Bronchial epithelial cell (primary cell): ENCODE measurements around the gene SHISA6. TPM values are rescaled to one million over a fixed set of nuclear protein-coding genes. Genes with fewer than 3 reads are reported as not detected.
A peak's percentile ranks its signal among the peaks of the same experiment; 100 is the strongest.

Experiments
- DNase-seq: peaks from one replicate; pipeline ENCODE4 v3.0.0-alpha.2; 2010; ENCODE audit warnings: low read depth
- FAIRE-seq: peaks from 2 replicates; lab custom pipeline; 2011; peaks lifted over from hg19 to GRCh38; lab: Jason Lieb, UNC
- H3K27me3 ChIP-seq: 2 replicates; pipeline ENCODE4 v1.5.1; 2011; ENCODE audit warnings: low read length; ENCODE audit not compliant: control insufficient read depth, insufficient read depth
- H3K36me3 ChIP-seq: 2 replicates; pipeline ENCODE4 v1.5.1; 2011; ENCODE audit warnings: low read length; ENCODE audit not compliant: control insufficient read depth, insufficient read depth
- H3K4me3 ChIP-seq: 2 replicates; pipeline ENCODE4 v1.5.1; 2011; ENCODE audit warnings: mild to moderate bottlenecking, low read depth, low read length, control low read depth
- CTCF ChIP-seq: IDR thresholded peaks from 2 replicates; pipeline ENCODE4 v1.5.1; 2011; ENCODE audit warnings: mild to moderate bottlenecking, moderate library complexity, low read length, control low read depth, inconsistent platforms; ENCODE audit not compliant: insufficient read depth, severe bottlenecking
- total RNA-seq: library from RNA; depleted of rRNA; stranded (reverse); fragments of >200 nt; gene quantifications from 2 replicates; pipeline ENCODE4 v1.2.1, GENCODE V29; 2014

Gene SHISA6
- total RNA-seq, 1 donor from 2014 or later: not detected

GRCh38 chr17:11488407-11488806, 247.4 kb downstream of the SHISA6 start:
- Histone ChIP-seq H3K36me3 (no peaks in the 10 kb centered on the region), H3K4me3 (no peak overlapping the region), H3K27me3 (no peaks in the 10 kb centered on the region)
- FAIRE-seq (no peak), DNase-seq (no peak)
- TF ChIP-seq CTCF: no peak

- no peaks in the 10 kb centered on the region for H3K36me3 ChIP-seq
- TF ChIP-seq CTCF: no peak
- no peak for DNase-seq
- H3K27me3 ChIP-seq: no peaks in the 10 kb centered on the region
- no peak for FAIRE-seq
- no peak overlapping the region for H3K4me3 ChIP-seq
Observed at GRCh38 chr17:11490171-11490755, 249.2 kb downstream of the SHISA6 start.

GRCh38 chr17:11492511-11492910, 251.5 kb downstream of the SHISA6 start:
- DNase-seq (no peak), FAIRE-seq (peak; percentile 81)
- Histone ChIP-seq H3K36me3 (no peaks in the 10 kb centered on the region), H3K4me3 (no peak overlapping the region), H3K27me3 (no peaks in the 10 kb centered on the region)
- no peak for TF ChIP-seq CTCF

DNA sequence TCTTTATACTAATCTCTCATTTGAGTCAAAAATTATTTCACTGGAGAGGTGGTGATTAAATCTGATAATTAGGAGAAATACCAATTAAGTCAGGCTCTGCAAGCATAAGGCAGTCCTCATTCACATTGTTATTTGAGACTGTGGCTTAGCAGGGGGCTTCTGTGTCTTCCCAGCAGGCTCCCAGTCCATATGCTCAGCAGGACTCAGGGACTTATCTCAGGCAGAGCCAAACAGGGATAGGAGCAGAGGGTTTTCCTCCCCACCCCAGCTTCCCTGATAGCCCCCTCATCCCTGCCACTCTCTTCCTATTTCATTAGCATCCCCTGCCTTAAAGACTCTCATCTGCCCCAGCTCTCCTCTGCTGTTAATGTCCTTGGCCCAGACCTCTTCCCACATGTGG, 252.9 kb downstream of the SHISA6 start:
- Histone ChIP-seq H3K27me3 (no peaks in the 10 kb centered on the region), H3K36me3 (no peaks in the 10 kb centered on the region), H3K4me3 (no peak overlapping the region)
- TF ChIP-seq CTCF: no peak
- FAIRE-seq: no peak
- no peak for DNase-seq

DNA sequence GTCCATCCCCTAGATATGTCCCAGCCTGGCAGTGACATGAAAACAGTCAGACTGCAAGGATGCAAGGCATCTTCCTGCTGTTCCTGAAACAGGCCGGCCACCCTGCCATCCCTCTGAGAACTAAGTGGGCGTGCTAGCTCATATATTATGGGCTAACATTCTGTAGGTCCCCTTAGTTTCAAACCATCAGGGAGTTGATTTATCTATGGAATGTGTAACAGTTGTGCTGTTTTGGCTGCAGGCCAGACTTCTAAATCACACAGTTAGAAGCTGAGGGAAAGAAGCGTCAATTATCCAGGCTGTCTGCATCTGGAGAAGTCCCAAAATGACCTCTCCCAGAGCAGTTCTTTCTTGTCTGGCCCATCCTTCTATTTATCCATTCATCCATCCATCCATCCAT, 254.6 kb downstream of the SHISA6 start:
- FAIRE-seq (no peak), DNase-seq (no peak)
- H3K36me3 ChIP-seq: no peaks in the 10 kb centered on the region
- TF ChIP-seq CTCF: no peak
- no peak overlapping the region for H3K4me3 ChIP-seq
- H3K27me3 ChIP-seq: no peaks in the 10 kb centered on the region

- DNase-seq: no peak
- Histone ChIP-seq H3K4me3 (no peak overlapping the region), H3K36me3 (no peaks in the 10 kb centered on the region), H3K27me3 (no peaks in the 10 kb centered on the region)
- no peak for FAIRE-seq
- no peak for TF ChIP-seq CTCF
Observed at GRCh38 chr17:11499881-11500280, 258.9 kb downstream of the SHISA6 start.
